GM08714 (cell line): ENCODE data around the gene RALGPS2.

Source experiments
- H3K4me3 ChIP-seq: fragments of 200-500 bp; sonication (Bioruptor generic); 2 replicates; pipeline ENCODE4 v1.5.1; 2014; ENCODE audit warnings: mild to moderate bottlenecking, low read length, inconsistent platforms
- ZNF274 ChIP-seq: IDR thresholded peaks from 2 replicates; pipeline ENCODE4 v1.6.1; 2012; ENCODE audit warnings: mild to moderate bottlenecking, low read depth, low read length

Gene RALGPS2

DNA sequence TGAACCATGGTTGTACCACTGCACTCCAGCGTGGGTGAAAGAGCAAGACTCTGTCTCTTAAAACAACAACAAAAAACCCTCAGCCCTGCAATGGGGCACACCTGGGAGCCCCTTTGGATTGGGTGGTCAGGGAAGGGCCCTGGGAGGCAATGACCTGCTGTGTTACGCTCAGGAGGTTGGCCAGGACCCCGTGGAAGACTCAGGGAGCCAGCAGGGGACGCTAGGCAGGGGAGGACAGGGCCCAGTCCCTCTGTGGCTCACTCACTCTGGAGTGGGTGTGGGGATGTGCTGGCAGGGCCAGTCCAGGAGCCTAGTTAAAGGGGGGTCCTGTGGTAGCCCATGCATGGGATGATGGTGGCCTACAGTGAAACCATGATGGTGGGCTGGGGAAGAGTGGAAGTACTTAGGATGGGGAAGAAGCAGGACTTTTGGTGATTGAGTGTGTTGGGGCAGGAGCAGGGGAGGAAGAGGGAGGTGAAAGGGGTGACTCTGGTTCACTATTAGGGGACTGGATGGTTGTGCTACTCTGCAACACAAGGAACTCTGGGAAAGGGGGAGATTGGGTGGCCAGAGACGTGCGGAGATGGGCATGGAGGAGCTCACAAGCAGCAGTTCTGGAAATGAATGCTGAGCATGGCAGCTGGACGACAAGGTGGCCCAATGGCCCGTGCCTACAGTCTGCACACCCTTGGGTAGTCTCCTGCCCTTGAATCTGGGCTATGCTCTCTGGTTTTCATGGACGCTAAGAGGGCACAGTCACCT lies 244.4 kb downstream of the RALGPS2 start:
- H3K4me3 ChIP-seq: no peak overlapping the region
- TF ChIP-seq ZNF274: no peak

GRCh38 chr1:178970184-178970583 lies 245.1 kb downstream of the RALGPS2 start:
- no peak overlapping the region for H3K4me3 ChIP-seq
- no peak for TF ChIP-seq ZNF274
